Psoas muscle (tissue), 8 donors: Measurements from ENCODE around the gene FREM1. TPM values are rescaled to one million over a fixed set of nuclear protein-coding genes. Genes with fewer than 3 reads are reported as not detected.
A peak's percentile ranks its signal among the peaks of the same experiment; 100 is the strongest.

Experiments
- ATAC-seq, 4 donors: fragments of 200-7000 bp; cut with Tn5 transposase; one replicate each; pipeline ENCODE4 v1.9.1; 2020; ENCODE audit warnings: moderate library complexity in 3 of 4, mild to moderate bottlenecking in 2 of 4
- DNase-seq, 2 donors: peaks; one replicate each; pipeline ENCODE4 v3.0.0-alpha.2; 2020
- H3K27ac ChIP-seq: fragments of 200-600 bp; one replicate; pipeline ENCODE4 v1.8.0; 2022
- H3K27me3 ChIP-seq, 3 donors: fragments of 200-600 bp in 1 of 3; one replicate each; pipeline versions ENCODE4 v1.6.1 to v1.8.0; 2013 to 2022; ENCODE audit warnings: low read length in 2 of 3, mild to moderate bottlenecking in 2 of 3, moderate library complexity in 1 of 3; ENCODE audit not compliant: insufficient read depth in 3 of 3
- H3K36me3 ChIP-seq, 2 donors: fragments of 200-600 bp in 1 of 2; one replicate each; pipeline versions ENCODE4 v1.6.1 to v1.8.0; 2013 to 2022; ENCODE audit warnings: low read depth in 1 of 2, mild to moderate bottlenecking in 1 of 2, moderate library complexity in 1 of 2; ENCODE audit not compliant: insufficient read depth in 1 of 2
- H3K4me1 ChIP-seq: fragments of 200-600 bp; one replicate; pipeline ENCODE4 v1.8.0; 2022
- H3K4me3 ChIP-seq: fragments of 200-600 bp; one replicate; pipeline ENCODE4 v1.8.0; 2022; ENCODE audit warnings: mild to moderate bottlenecking
- H3K9me3 ChIP-seq: fragments of 200-600 bp; one replicate; pipeline ENCODE4 v1.8.0; 2022
- CTCF ChIP-seq: fragments of 200-600 bp; IDR thresholded peaks from one replicate; pipeline ENCODE4 v1.8.0; 2022; ENCODE audit warnings: antibody characterized with exemption
- WGBS, 3 donors: extraction: QIAGEN DNeasy Blood & Tissue Kit; methylation state at CpG; one replicate each; pipeline versions ENCODE4 v1.1.6 to v1.1.7; 2013; 5-methylcytosine and 5-hydroxymethylcytosine counted together
- intact Hi-C, 2 donors: fragments of 100-400 bp; cut with DNase I; formaldehyde crosslinking; loops; one replicate each; pipeline versions ENCODE4 v1.11.0 to v1.14.2; 2022
- polyA plus RNA-seq, 3 donors: library from polyadenylated mRNA; stranded (reverse); fragments of 200-250 nt; gene quantifications; one replicate each; pipeline ENCODE4 v1.2.3, GENCODE V29; 2013
- total RNA-seq, 4 donors: library from RNA; stranded (reverse); fragmentation: NEBNext Ultra II Directional in 2 of 4; extraction: Animal tissue kit (Norgen Biotek cat#: 25700) in 2 of 4; gene quantifications; one replicate each; pipeline versions ENCODE4 v1.2.1 to v1.2.4, GENCODE V29; 2021 to 2023
- donor health status: healthy with polysubstance abuse.
- donor health status: DM: no; HTN: no; CAD: no; lungs with moderate emphysema.
- donor health status: Bipolar disorder and iron deficiency.
- donor health status: healthy.
- donor health status: DM: yes; HTN: yes; CAD: no.
- donor health status: DM: no; HTN: no; CAD: no.
- donor health status: DM: no; HTN: no; CAD: no.
- donor health status: DM: yes; HTN: yes; CAD: no.

Gene FREM1
- total and polyA plus RNA-seq, 7 donors, result 0.20 to 3.7 (median 0.79) TPM

GRCh38 chr9:14908295-14909180, 1.7 kb downstream of the FREM1 start:
- Histone ChIP-seq H3K27me3 (no peaks in the 10 kb centered on the region), H3K36me3 (no peaks in the 10 kb centered on the region), H3K9me3 (no peaks in the 10 kb centered on the region), H3K27ac (no peak overlapping the region), H3K4me3 (peak overlapping the region; percentile 53), H3K4me1 (no peaks in the 10 kb centered on the region)
- intact Hi-C loops, result no loop called here
- 50 to 64% (median 54%) methylated on average over 5 of the region's 5 CpGs for WGBS, 3 donors
- no peak for TF ChIP-seq CTCF
- DNase-seq (no peak), ATAC-seq (no peak)

- DNase-seq (no peak), ATAC-seq (no peak)
- no peak for TF ChIP-seq CTCF
- H3K4me1 ChIP-seq, result no peaks in the 10 kb centered on the region
- no peak overlapping the region for H3K4me3 ChIP-seq
- H3K9me3 ChIP-seq, result no peaks in the 10 kb centered on the region
- no peaks in the 10 kb centered on the region for H3K36me3 ChIP-seq
- no peaks in the 10 kb centered on the region for H3K27me3 ChIP-seq
- 95 to 100% (median 97%) methylated on average over 1 of the region's 1 CpG for whole genome bisulfite sequencing, 3 donors
- no peak overlapping the region for H3K27ac ChIP-seq
- intact Hi-C loops, result no loop called here
These were observed 2.5 kb downstream of the FREM1 start for GRCh38 chr9:14907696-14908095.

GRCh38 chr9:14907360-14907685, 2.9 kb downstream of the FREM1 start:
- intact Hi-C loops, result no loop called here
- Histone ChIP-seq H3K9me3 (no peaks in the 10 kb centered on the region), H3K36me3 (no peaks in the 10 kb centered on the region), H3K4me3 (no peak overlapping the region), H3K27me3 (no peaks in the 10 kb centered on the region), H3K27ac (no peak overlapping the region), H3K4me1 (no peaks in the 10 kb centered on the region)
- 88 to 93% (median 88%) methylated on average over 5 of the region's 5 CpGs for WGBS, 3 donors
- TF ChIP-seq CTCF, result no peak
- DNase-seq, result no peak
- ATAC-seq, result no peak

GRCh38 chr9:14906644-14907359, 3.4 kb downstream of the FREM1 start:
- no peaks in the 10 kb centered on the region for H3K27me3 ChIP-seq
- 75 to 91% (median 75%) methylated on average over 2 of the region's 2 CpGs for WGBS, 3 donors
- no peak for ATAC-seq
- H3K4me3 ChIP-seq, result no peak overlapping the region
- no peak for DNase-seq
- intact Hi-C loops, result no loop called here
- H3K36me3 ChIP-seq, result no peaks in the 10 kb centered on the region
- TF ChIP-seq CTCF, result no peak
- no peaks in the 10 kb centered on the region for H3K9me3 ChIP-seq
- H3K27ac ChIP-seq, result no peak overlapping the region
- no peaks in the 10 kb centered on the region for H3K4me1 ChIP-seq
